K562 (cell line): ENCODE measurements around the gene ZNF467. TPM values are rescaled to one million over a fixed set of nuclear protein-coding genes. Genes with fewer than 3 reads are reported as not detected.
A peak's percentile ranks its signal among the peaks of the same experiment; 100 is the strongest.

Experiments
- ATAC-seq: fragments of 200-7000 bp; cut with Tn5 transposase; 3 replicates; pipeline ENCODE4 v1.9.1; 2020; ENCODE audit warnings: moderate library complexity
- BruUV-seq: library from RNA; stranded (reverse); fragments of 400-500 nt; replicated peaks from 2 replicates; lab custom pipeline; 2021; lab: Mats Ljungman, UMichigan
- CTCF ChIA-PET: fragments of 300-600 bp; formaldehyde crosslinking; extraction: SDS; loops from one replicate; lab custom pipeline; 2021; ENCODE audit warnings: low intra/inter-chr PET ratio; lab: Yijun Ruan, JAX
- POLR2A ChIA-PET: fragments of 300-600, 350-650 bp; sonication (Branson Sonifier 250); formaldehyde crosslinking; extraction: SDS; loops from one replicate; lab custom pipeline; 2021; ENCODE audit warnings: antibody characterized with exemption, inconsistent platforms; lab: Yijun Ruan, JAX
- DNase-seq, 4 experiments: peaks; one replicate each; pipeline versions ENCODE4 v3.0.0 to v3.0.0-alpha.2; 2011 to 2018; ENCODE audit warnings: low spot score in 3 of 4, mixed read lengths in 3 of 4; ENCODE audit errors: extremely low read depth in 1 of 4
- FAIRE-seq: peaks from 2 replicates; lab custom pipeline; 2011; peaks lifted over from hg19 to GRCh38; lab: Jason Lieb, UNC
- H2AFZ ChIP-seq: 2 replicates; pipeline ENCODE4 v1.6.0; 2011; ENCODE audit warnings: low read depth, low read length, control low read depth, inconsistent platforms
- H3K27ac ChIP-seq: fragments of 200-600 bp; 3 replicates; pipeline ENCODE4 v1.8.0; 2011; ENCODE audit warnings: low read depth, mild to moderate bottlenecking, control low read depth, inconsistent platforms, low read length, moderate library complexity, mixed read lengths; ENCODE audit errors: extremely low read depth
- H3K27me3 ChIP-seq, 2 experiments: fragments of 300-600 bp in 1 of 2; 2 replicates in 1 of 2; 3 replicates in 1 of 2; pipeline versions ENCODE4 v1.6.0 to v1.8.0; 2011; ENCODE audit warnings: inconsistent platforms in 2 of 2, low read length in 2 of 2, mild to moderate bottlenecking in 1 of 2, mixed read lengths in 1 of 2, moderate library complexity in 1 of 2; ENCODE audit not compliant: control insufficient read depth in 2 of 2, insufficient read depth in 2 of 2
- H3K36me3 ChIP-seq: fragments of 300-600 bp; 3 replicates; pipeline ENCODE4 v1.8.0; 2011; ENCODE audit warnings: mild to moderate bottlenecking, low read length, inconsistent platforms; ENCODE audit not compliant: control insufficient read depth, insufficient read depth
- H3K4me1 ChIP-seq, 2 experiments: fragments of 200-600 bp in 1 of 2; replicated peaks in 1 of 2; 2 replicates in 1 of 2; 3 replicates in 1 of 2; pipeline versions ENCODE4 v1.5.1 to v1.8.0; 2011; ENCODE audit warnings: inconsistent platforms in 2 of 2, low read length in 2 of 2, mild to moderate bottlenecking in 1 of 2, mixed read lengths in 1 of 2, moderate library complexity in 1 of 2; ENCODE audit not compliant: control insufficient read depth in 2 of 2, insufficient read depth in 2 of 2
- H3K4me2 ChIP-seq: 2 replicates; pipeline ENCODE4 v1.6.1; 2011; ENCODE audit warnings: low read length, control low read depth, inconsistent platforms, mixed read lengths; ENCODE audit not compliant: insufficient read depth
- H3K4me3 ChIP-seq: fragments of 200-600 bp; sonication (generic), shearing (Covaris generic); 2 replicates; pipeline ENCODE4 v1.5.1; 2016; ENCODE audit warnings: control low read depth, inconsistent platforms
- H3K79me2 ChIP-seq: fragments of 200-600 bp; 3 replicates; pipeline ENCODE4 v1.8.0; 2011; ENCODE audit warnings: low read length, inconsistent platforms; ENCODE audit not compliant: control insufficient read depth, insufficient read depth
- H3K9ac ChIP-seq, 2 experiments: 2 replicates each; pipeline versions ENCODE4 v1.6.0 to v1.6.1; 2011; ENCODE audit warnings: low read depth in 2 of 2, low read length in 2 of 2, control low read depth in 1 of 2, inconsistent platforms in 1 of 2, mild to moderate bottlenecking in 1 of 2, mixed read lengths in 1 of 2; ENCODE audit not compliant: insufficient read depth in 1 of 2
- H3K9me1 ChIP-seq: one replicate; pipeline ENCODE4 v1.6.0; 2011; ENCODE audit warnings: inconsistent platforms, mild to moderate bottlenecking, low read length, moderate library complexity; ENCODE audit not compliant: control insufficient read depth, insufficient read depth
- H3K9me3 ChIP-seq: replicated peaks from 2 replicates; pipeline ENCODE4 v1.5.1; 2011; ENCODE audit warnings: low read depth, low read length, inconsistent platforms; ENCODE audit not compliant: control insufficient read depth, insufficient read depth
- H4K20me1 ChIP-seq: replicated peaks from 2 replicates; pipeline ENCODE4 v1.6.1; 2011; ENCODE audit warnings: low read length, inconsistent platforms, mixed read lengths; ENCODE audit not compliant: control insufficient read depth, insufficient read depth
- DACH1 ChIP-seq: fragments of 450-650 bp; IDR thresholded peaks from 2 replicates; pipeline ENCODE4 v1.6.1; 2018; ENCODE audit not compliant: partially characterized antibody
- POLR2G ChIP-seq: fragments of 200-400 bp; formaldehyde crosslinking; IDR thresholded peaks from 2 replicates; pipeline ENCODE4 v1.6.1; 2017; ENCODE audit warnings: low read depth, mild to moderate bottlenecking, antibody characterized with exemption, low read length, moderate library complexity
- PPARD ChIP-seq: fragments of 250-450 bp; sonication (Bioruptor Pico); IDR thresholded peaks from 2 replicates; pipeline ENCODE4 v1.8.0; 2022; ENCODE audit warnings: inconsistent platforms, mild to moderate bottlenecking, moderate library complexity
- RAD21 ChIP-seq, 2 experiments: fragments of 250-450 bp in 1 of 2; fragments of 450-650 bp in 1 of 2; sonication (Bioruptor Pico) in 1 of 2; formaldehyde crosslinking in 1 of 2; IDR thresholded peaks in 1 of 2; conservative IDR thresholded peaks in 1 of 2; 2 replicates each; pipeline versions ENCODE4 v1.4.0 to v1.8.0; 2020 to 2022; ENCODE audit warnings: mild to moderate bottlenecking in 2 of 2, moderate library complexity in 1 of 2
- RBFOX2 ChIP-seq: fragments of 200-400 bp; formaldehyde crosslinking; IDR thresholded peaks from 2 replicates; pipeline ENCODE4 v1.6.1; 2017; ENCODE audit warnings: low read depth, mild to moderate bottlenecking, low read length, moderate library complexity
- SREBF1 ChIP-seq: fragments of 150-350 bp; IDR thresholded peaks from 2 replicates; pipeline ENCODE4 v1.6.1; 2014; ENCODE audit warnings: antibody characterized with exemption, low read depth, low read length, borderline replicate concordance
- WGBS: fragments of 100-300 bp; shearing (Covaris generic); methylation state at CpG from one replicate; pipeline ENCODE4 v1.1.6; 2016; ENCODE audit warnings: low coverage, mixed read lengths; ENCODE audit not compliant: insufficient coverage; ENCODE audit errors: missing lambda C conversion rate; 5-methylcytosine and 5-hydroxymethylcytosine counted together
- in situ Hi-C: fragments of 300-500 bp; cut with MboI; formaldehyde crosslinking; loops from 4 replicates; pipeline ENCODE4 v1.15.0; 2018; ENCODE audit warnings: inconsistent platforms, mixed read lengths
- intact Hi-C: fragments of 100-400 bp; cut with micrococcal nuclease; formaldehyde crosslinking; loops from 2 replicates; pipeline ENCODE4 v1.14.2; 2022
- polyA plus RNA-seq, 8 experiments: library from polyadenylated mRNA; depleted of rRNA in 4 of 8; stranded (reverse) in 5 of 8; unstranded in 3 of 8; fragments of >200 nt; fragmentation: Nextera tagmentation in 2 of 8; fragmentation: Illumina TruSeq in 1 of 8; extraction: Ambion mirVana in 2 of 8; extraction: Trizol in 1 of 8; gene quantifications; 2 replicates each; pipeline versions ENCODE4 v1.2.1 to v1.2.3, GENCODE V29; 2011 to 2014; ENCODE audit warnings: inconsistent platforms in 1 of 8, missing spikeins in 1 of 8
- total RNA-seq, 7 experiments: library from RNA; depleted of rRNA in 6 of 7; stranded (reverse); fragments of >200 nt in 6 of 7; fragmentation: Illumina TruSeq in 2 of 7; extraction: Trizol in 2 of 7; gene quantifications; 2 replicates each; pipeline versions ENCODE4 v1.2.1 to v1.2.3, GENCODE V29; 2011 to 2021; ENCODE audit warnings: low replicate concordance in 1 of 7
- TF ChIP-seq, protein P1 (sequence below), 3 experiments: IDR thresholded peaks in 2 of 3; conservative IDR thresholded peaks in 1 of 3; 2 replicates each; pipeline ENCODE4 v1.5.1; 2011 to 2012; ENCODE audit warnings: low read length in 3 of 3, mild to moderate bottlenecking in 3 of 3, control low read depth in 2 of 3, improper control_type of control experiment in 1 of 3, inconsistent platforms in 1 of 3, low read depth in 1 of 3, mixed read lengths in 1 of 3, moderate library complexity in 1 of 3; ENCODE audit not compliant: insufficient read depth in 2 of 3
- TF ChIP-seq, protein P2 (sequence below), 2 experiments: fragments of 450-650 bp; formaldehyde crosslinking in 1 of 2; IDR thresholded peaks; 2 replicates each; pipeline versions ENCODE4 v1.4.0 to v1.6.1; 2014 to 2020; ENCODE audit warnings: mild to moderate bottlenecking in 2 of 2, borderline replicate concordance in 1 of 2, low read depth in 1 of 2

The ZNF467 gene
- total and polyA plus RNA-seq, 9 of the 15 experiments (the other 6 are each of a cell fraction or from before 2014, with no cell fraction given), result 0.32 to 14.2 (median 1.7) TPM

DNA sequence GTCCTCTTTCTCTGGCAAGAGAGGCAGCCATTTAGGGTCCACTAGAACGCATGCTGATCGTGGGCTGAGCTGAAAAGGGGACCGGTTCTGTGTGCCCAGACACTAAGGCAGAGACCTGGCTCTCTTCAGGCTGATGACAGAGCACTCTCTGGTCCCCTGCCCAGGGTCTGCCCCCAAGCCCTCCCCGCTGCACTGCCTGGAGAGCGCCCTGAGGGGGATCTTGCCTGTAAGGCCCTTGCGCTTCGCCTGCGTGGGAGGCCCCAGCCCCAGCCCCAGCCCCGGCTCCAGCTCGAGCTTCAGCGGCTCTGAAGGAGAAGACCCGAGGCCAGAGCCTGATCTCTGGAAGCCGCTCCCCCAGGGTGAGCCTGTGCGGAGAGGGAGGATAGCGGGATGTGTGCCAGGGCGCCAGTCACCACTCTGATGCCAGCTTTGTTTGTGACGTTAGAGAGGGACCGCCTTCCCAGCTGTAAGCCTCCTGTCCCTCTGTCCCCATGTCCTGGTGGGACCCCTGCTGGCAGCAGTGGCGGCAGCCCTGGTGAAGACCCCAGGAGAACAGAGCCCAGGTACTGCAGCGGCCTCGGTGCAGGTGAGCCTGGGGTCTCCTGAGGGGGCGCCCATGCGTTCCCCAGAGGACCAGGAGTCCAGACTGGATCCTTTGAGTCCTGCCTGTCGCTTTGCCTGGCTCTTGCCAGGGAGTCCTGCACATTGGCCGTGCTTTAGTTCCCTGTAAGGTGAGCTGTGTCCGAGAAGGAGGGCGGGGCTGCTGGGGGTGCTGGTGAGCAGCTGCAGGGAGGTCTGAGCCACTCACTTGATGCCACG, 43.2 kb downstream of the ZNF467 start:
- H3K4me1 ChIP-seq, result peaks cover 0 to 16% of the 10 kb centered on the region in 2 experiments; a peak in 3 of 5 replicates
- in situ Hi-C loops, result no loop called here
- no peak for FAIRE-seq
- intact Hi-C loops, result no loop called here
- no peak overlapping the region for H2AFZ ChIP-seq
- POLR2A ChIA-PET, result interaction anchor here (0.6 to 3.6 kb wide), 5 partner anchors 8 to 19 kb away, joined by 3 to 27 read pairs (median 5); no protein-coding TSS in a partner anchor
- H3K27me3 ChIP-seq, result no peaks in the 10 kb centered on the region
- no peak for ATAC-seq
- no TSS peak for BruUV-seq
- CTCF ChIA-PET, result no interaction called here
- WGBS, result 90% methylated on average over 28 of the region's 28 CpGs
- H3K9me3 ChIP-seq, result no peaks in the 10 kb centered on the region
- H3K27ac ChIP-seq, result no peak overlapping the region
- H3K79me2 ChIP-seq, result no peaks in the 10 kb centered on the region
- peaks cover 77% of the 10 kb centered on the region; the same call in 2 of the 3 replicates for H3K36me3 ChIP-seq
- no peak overlapping the region for H3K4me3 ChIP-seq
- H4K20me1 ChIP-seq, result peaks cover 8% of the 10 kb centered on the region; the same call in 1 of the 2 replicates
- DNase-seq, result no peak
- H3K9me1 ChIP-seq, result peaks cover under 1% of the 10 kb centered on the region
- H3K4me2 ChIP-seq, result no peak overlapping the region
- H3K9ac ChIP-seq, result peak overlapping the region in 1 of 2 experiments; percentile 24; a peak in 1 of 4 replicates
- TF ChIP-seq DACH1 (no peak), RBFOX2 (peak; percentile 27; the same call in 1 of the 2 replicates), PPARD (CRISPR knock-in tag) (no peak), POLR2G (peak; percentile 60), RAD21 (CRISPR knock-in tag; conservative IDR thresholded peaks at IDR 0.05 in 1 of 2, IDR thresholded peaks at IDR 0.05 in 1 of 2) (peak in 1 of 2 experiments; percentile 20; a peak in 2 of 4 replicates), SREBF1 (no peak)
- TF ChIP-seq, protein P1, sequence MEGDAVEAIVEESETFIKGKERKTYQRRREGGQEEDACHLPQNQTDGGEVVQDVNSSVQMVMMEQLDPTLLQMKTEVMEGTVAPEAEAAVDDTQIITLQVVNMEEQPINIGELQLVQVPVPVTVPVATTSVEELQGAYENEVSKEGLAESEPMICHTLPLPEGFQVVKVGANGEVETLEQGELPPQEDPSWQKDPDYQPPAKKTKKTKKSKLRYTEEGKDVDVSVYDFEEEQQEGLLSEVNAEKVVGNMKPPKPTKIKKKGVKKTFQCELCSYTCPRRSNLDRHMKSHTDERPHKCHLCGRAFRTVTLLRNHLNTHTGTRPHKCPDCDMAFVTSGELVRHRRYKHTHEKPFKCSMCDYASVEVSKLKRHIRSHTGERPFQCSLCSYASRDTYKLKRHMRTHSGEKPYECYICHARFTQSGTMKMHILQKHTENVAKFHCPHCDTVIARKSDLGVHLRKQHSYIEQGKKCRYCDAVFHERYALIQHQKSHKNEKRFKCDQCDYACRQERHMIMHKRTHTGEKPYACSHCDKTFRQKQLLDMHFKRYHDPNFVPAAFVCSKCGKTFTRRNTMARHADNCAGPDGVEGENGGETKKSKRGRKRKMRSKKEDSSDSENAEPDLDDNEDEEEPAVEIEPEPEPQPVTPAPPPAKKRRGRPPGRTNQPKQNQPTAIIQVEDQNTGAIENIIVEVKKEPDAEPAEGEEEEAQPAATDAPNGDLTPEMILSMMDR (IDR thresholded peaks at IDR 0.05 in 2 of 3, conservative IDR thresholded peaks at IDR 0.05 in 1 of 3; ENCODE audit: insufficient read depth in 2 of 3, low read depth in 1 of 3, low read length in 3 of 3), result peak; percentile 22 to 27 (median 27); a peak in 2 of 6 replicates
- TF ChIP-seq, protein P2, sequence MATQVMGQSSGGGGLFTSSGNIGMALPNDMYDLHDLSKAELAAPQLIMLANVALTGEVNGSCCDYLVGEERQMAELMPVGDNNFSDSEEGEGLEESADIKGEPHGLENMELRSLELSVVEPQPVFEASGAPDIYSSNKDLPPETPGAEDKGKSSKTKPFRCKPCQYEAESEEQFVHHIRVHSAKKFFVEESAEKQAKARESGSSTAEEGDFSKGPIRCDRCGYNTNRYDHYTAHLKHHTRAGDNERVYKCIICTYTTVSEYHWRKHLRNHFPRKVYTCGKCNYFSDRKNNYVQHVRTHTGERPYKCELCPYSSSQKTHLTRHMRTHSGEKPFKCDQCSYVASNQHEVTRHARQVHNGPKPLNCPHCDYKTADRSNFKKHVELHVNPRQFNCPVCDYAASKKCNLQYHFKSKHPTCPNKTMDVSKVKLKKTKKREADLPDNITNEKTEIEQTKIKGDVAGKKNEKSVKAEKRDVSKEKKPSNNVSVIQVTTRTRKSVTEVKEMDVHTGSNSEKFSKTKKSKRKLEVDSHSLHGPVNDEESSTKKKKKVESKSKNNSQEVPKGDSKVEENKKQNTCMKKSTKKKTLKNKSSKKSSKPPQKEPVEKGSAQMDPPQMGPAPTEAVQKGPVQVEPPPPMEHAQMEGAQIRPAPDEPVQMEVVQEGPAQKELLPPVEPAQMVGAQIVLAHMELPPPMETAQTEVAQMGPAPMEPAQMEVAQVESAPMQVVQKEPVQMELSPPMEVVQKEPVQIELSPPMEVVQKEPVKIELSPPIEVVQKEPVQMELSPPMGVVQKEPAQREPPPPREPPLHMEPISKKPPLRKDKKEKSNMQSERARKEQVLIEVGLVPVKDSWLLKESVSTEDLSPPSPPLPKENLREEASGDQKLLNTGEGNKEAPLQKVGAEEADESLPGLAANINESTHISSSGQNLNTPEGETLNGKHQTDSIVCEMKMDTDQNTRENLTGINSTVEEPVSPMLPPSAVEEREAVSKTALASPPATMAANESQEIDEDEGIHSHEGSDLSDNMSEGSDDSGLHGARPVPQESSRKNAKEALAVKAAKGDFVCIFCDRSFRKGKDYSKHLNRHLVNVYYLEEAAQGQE (IDR thresholded peaks at IDR 0.05; ENCODE audit: borderline replicate concordance), result peak; percentile 12; the same call in 1 of the 2 replicates
- TF ChIP-seq, protein P2 (CRISPR knock-in tag; IDR thresholded peaks at IDR 0.05; ENCODE audit: low read depth), result no peak
